Femur (tissue), 1 donor: ENCODE measurements around the gene ADAMTS18.
"Not testable (repeated sequence)": the region's sequence is repeated elsewhere in the genome, so short reads cannot be mapped to it uniquely, and the experiment has no call there.

ENCODE experiments used
- DNase-seq: peaks from one replicate; pipeline ENCODE4 v3.0.0-alpha.2; 2017

Gene ADAMTS18

GRCh38 chr16:77322757-77323156 is 112.1 kb downstream of the ADAMTS18 start:
- DNase-seq, result no peak

- no peak for DNase-seq
Measured at GRCh38 chr16:77317059-77317458, 117.8 kb downstream of the ADAMTS18 start.

- no peak for DNase-seq
Measured at GRCh38 chr16:77310877-77311276, 124.0 kb downstream of the ADAMTS18 start.

GRCh38 chr16:77308163-77308561 is 126.7 kb downstream of the ADAMTS18 start:
- no peak for DNase-seq

- DNase-seq, result no peak
Measured at GRCh38 chr16:77307426-77308162, 127.2 kb downstream of the ADAMTS18 start.

GRCh38 chr16:77306075-77306474 is 128.8 kb downstream of the ADAMTS18 start:
- DNase-seq, result peak; percentile 41

- no peak for DNase-seq
Measured at GRCh38 chr16:77304877-77305276, 130.0 kb downstream of the ADAMTS18 start.

- no peak for DNase-seq
Measured at GRCh38 chr16:77304134-77304533, 130.7 kb downstream of the ADAMTS18 start.

- no peak for DNase-seq
Measured at GRCh38 chr16:77302674-77303073, 132.2 kb downstream of the ADAMTS18 start.

GRCh38 chr16:77302249-77302648 is 132.6 kb downstream of the ADAMTS18 start:
- DNase-seq, result no peak

GRCh38 chr16:77300256-77300655 is 134.6 kb downstream of the ADAMTS18 start:
- no peak for DNase-seq

- DNase-seq, result no peak
Measured at GRCh38 chr16:77299395-77299794, 135.4 kb downstream of the ADAMTS18 start.

- DNase-seq, result no peak
Measured at GRCh38 chr16:77298418-77299360, 136.1 kb downstream of the ADAMTS18 start.

GRCh38 chr16:77297996-77298395 is 136.8 kb downstream of the ADAMTS18 start:
- no peak for DNase-seq

- no peak for DNase-seq
Measured at GRCh38 chr16:77295896-77296295, 138.9 kb downstream of the ADAMTS18 start.

- DNase-seq, result no peak
Measured at GRCh38 chr16:77290451-77291115, 144.3 kb downstream of the ADAMTS18 start.

GRCh38 chr16:77289331-77289809 is 145.5 kb downstream of the ADAMTS18 start:
- DNase-seq, result no peak

- DNase-seq, result no peak
Measured at GRCh38 chr16:77288222-77288621, 146.6 kb downstream of the ADAMTS18 start.

- no peak for DNase-seq
Measured at GRCh38 chr16:77285676-77286075, 149.2 kb downstream of the ADAMTS18 start.

- DNase-seq, result no peak
Measured at GRCh38 chr16:77282345-77282744, 152.5 kb downstream of the ADAMTS18 start.

- not testable (repeated sequence) for DNase-seq
Measured at GRCh38 chr16:77279316-77279715, 155.5 kb downstream of the ADAMTS18 start.

- DNase-seq, result no peak
Measured at GRCh38 chr16:77277571-77277970, 157.3 kb downstream of the ADAMTS18 start.

GRCh38 chr16:77277141-77277540 is 157.7 kb downstream of the ADAMTS18 start:
- no peak for DNase-seq
